Lung (tissue), 12 donors: ENCODE measurements around the gene GALNT10. TPM values are rescaled to one million over a fixed set of nuclear protein-coding genes. Genes with fewer than 3 reads are reported as not detected.

Experiments used
- ATAC-seq: fragments of 200-7000 bp; cut with Tn5 transposase; one replicate; pipeline ENCODE4 v1.9.1; 2020; ENCODE audit warnings: moderate number of reproducible peaks; ENCODE audit not compliant: insufficient read depth, low FRiP score
- DNase-seq, 3 donors: peaks; one replicate each; pipeline ENCODE4 v3.0.0-alpha.2; 2013 to 2017
- H3K27ac ChIP-seq, 2 donors: one replicate each; pipeline ENCODE4 v1.5.1; 2013; ENCODE audit warnings: mild to moderate bottlenecking in 2 of 2, moderate library complexity in 2 of 2, control low read depth in 1 of 2, inconsistent platforms in 1 of 2, low read depth in 1 of 2, low read length in 1 of 2
- H3K27me3 ChIP-seq, 3 donors: one replicate each; pipeline ENCODE4 v1.5.1; 2013; ENCODE audit warnings: low read length in 2 of 3; ENCODE audit not compliant: control insufficient read depth in 3 of 3, insufficient read depth in 3 of 3
- H3K36me3 ChIP-seq, 4 donors: one replicate each; pipeline ENCODE4 v1.5.1; 2013; ENCODE audit warnings: low read length in 4 of 4, mild to moderate bottlenecking in 1 of 4, moderate library complexity in 1 of 4; ENCODE audit not compliant: control insufficient read depth in 4 of 4, insufficient read depth in 4 of 4
- H3K4me1 ChIP-seq, 5 donors: one replicate each; pipeline ENCODE4 v1.5.1; 2013; ENCODE audit warnings: low read length in 5 of 5, mild to moderate bottlenecking in 2 of 5, moderate library complexity in 1 of 5; ENCODE audit not compliant: control insufficient read depth in 5 of 5, insufficient read depth in 5 of 5
- H3K4me3 ChIP-seq: one replicate; pipeline ENCODE4 v1.5.1; 2013; ENCODE audit warnings: mild to moderate bottlenecking, control low read depth, moderate library complexity
- H3K9ac ChIP-seq, 2 donors: one replicate each; pipeline ENCODE4 v1.5.1; 2013; ENCODE audit warnings: low read length in 2 of 2, control low read depth in 1 of 2; ENCODE audit not compliant: insufficient read depth in 1 of 2
- H3K9me3 ChIP-seq, 4 donors: one replicate each; pipeline ENCODE4 v1.5.1; 2013; ENCODE audit warnings: low read length in 3 of 4, mild to moderate bottlenecking in 1 of 4, moderate library complexity in 1 of 4; ENCODE audit not compliant: control insufficient read depth in 4 of 4, insufficient read depth in 3 of 4
- CTCF ChIP-seq: IDR thresholded peaks from 2 replicates; pipeline ENCODE4 v1.5.1; 2012; ENCODE audit warnings: mild to moderate bottlenecking; ENCODE audit errors: control extremely low read depth, extremely low read depth
- WGBS, 2 donors: extraction: QIAGEN DNeasy Blood & Tissue Kit; methylation state at CpG; one replicate each; pipeline ENCODE4 v1.1.7; 2013; 5-methylcytosine and 5-hydroxymethylcytosine counted together
- polyA plus RNA-seq, 2 donors: library from polyadenylated mRNA; stranded (reverse); fragments of 200-250 nt; gene quantifications; one replicate each; pipeline ENCODE4 v1.2.1, GENCODE V29; 2013
- total RNA-seq, 2 donors: library from RNA; depleted of rRNA in 1 of 2; stranded (reverse); fragments of >200 nt in 1 of 2; gene quantifications; one replicate each; pipeline ENCODE4 v1.2.1, GENCODE V29; 2014 to 2021
- donor health status: control.
- donor health status: control.
- donor health status: Bipolar disorder and iron deficiency.
- donor health status: healthy.
- donor health status: DM: yes; HTN: yes; CAD: no.

The GALNT10 gene
- total and polyA plus RNA-seq, 4 donors, result 9.0 to 70.2 (median 22.0) TPM

DNA sequence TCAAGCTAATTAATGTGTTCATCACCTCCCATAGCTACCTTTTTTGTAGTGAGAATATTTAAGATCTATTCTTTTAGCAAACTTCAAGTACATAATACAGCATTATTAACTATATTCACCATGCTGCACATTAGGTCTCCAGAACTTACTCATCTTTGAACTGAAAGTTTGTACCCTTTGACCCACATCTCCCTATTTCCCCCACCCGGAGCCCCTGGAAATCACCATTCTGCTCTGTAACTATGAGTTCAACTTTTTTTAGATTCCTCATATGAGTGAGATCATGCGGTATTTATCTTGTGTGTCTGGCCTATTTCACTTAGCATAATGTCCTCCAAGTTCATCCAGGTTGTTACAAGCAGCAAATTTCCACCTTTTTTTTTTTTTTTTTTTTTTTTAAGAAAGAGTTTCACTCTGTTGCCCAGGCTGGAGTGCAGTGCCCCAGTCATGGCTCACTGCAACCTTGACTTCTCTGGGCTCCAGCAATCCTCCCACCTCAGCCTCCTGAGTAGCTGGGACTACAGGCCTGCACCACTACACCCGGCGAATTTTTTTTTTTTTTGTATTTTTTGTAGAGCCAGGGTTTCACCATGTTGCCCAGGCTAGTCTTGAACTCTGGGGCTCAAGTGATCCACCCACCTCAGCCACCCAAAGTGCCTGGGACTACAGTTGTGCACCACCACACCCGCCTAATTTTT, 154.9 kb downstream of the GALNT10 start:
- Histone ChIP-seq H3K4me3 (no peak overlapping the region), H3K9me3 (no peaks in the 10 kb centered on the region), H3K27me3 (no peaks in the 10 kb centered on the region), H3K27ac (no peak overlapping the region), H3K4me1 (peaks cover 0 to 2% (median 0%) of the 10 kb centered on the region in 5 donors), H3K36me3 (peaks cover 0 to 2% (median 0%) of the 10 kb centered on the region in 4 donors), H3K9ac (no peak overlapping the region)
- 96 to 98% methylated on average over 4 to 5 of the region's 5 CpGs for WGBS, 2 donors
- ATAC-seq (no peak), DNase-seq (no peak)
- TF ChIP-seq CTCF, result no peak

- Histone ChIP-seq H3K9me3 (no peaks in the 10 kb centered on the region), H3K4me3 (no peak overlapping the region), H3K9ac (no peak overlapping the region), H3K27me3 (no peaks in the 10 kb centered on the region), H3K4me1 (peaks cover 0 to 2% (median 0%) of the 10 kb centered on the region in 5 donors), H3K36me3 (peaks cover 0 to 2% (median 0%) of the 10 kb centered on the region in 4 donors), H3K27ac (no peak overlapping the region)
- WGBS, 2 donors, result 96 to 99% methylated on average over 1 of the region's 1 CpG
- DNase-seq (no peak), ATAC-seq (no peak)
- TF ChIP-seq CTCF, result no peak
These were observed 155.9 kb downstream of the GALNT10 start for GRCh38 chr5:154346427-154346826.

GRCh38 chr5:154349626-154350264, 159.2 kb downstream of the GALNT10 start:
- Histone ChIP-seq H3K4me1 (no peaks in the 10 kb centered on the region), H3K4me3 (no peak overlapping the region), H3K9me3 (no peaks in the 10 kb centered on the region), H3K9ac (no peak overlapping the region), H3K27ac (no peak overlapping the region), H3K27me3 (no peaks in the 10 kb centered on the region), H3K36me3 (peaks cover 0 to 2% (median 0%) of the 10 kb centered on the region in 4 donors)
- no peak for DNase-seq
- no peak for TF ChIP-seq CTCF
- WGBS, 2 donors, result 91 to 96% methylated on average over 5 of the region's 5 CpGs
- no peak for ATAC-seq
